Right lobe of liver (tissue), 4 donors: ENCODE data around the gene SLC1A3.

Source experiments
- CTCF ChIP-seq, 4 donors: fragments of 200-600 bp in 3 of 4; fragments of 450-650 bp in 1 of 4; IDR thresholded peaks; one replicate each; pipeline versions ENCODE4 v1.5.1 to v1.8.0; 2016 to 2022; ENCODE audit warnings: antibody characterized with exemption in 4 of 4, mild to moderate bottlenecking in 2 of 4
- POLR2A ChIP-seq: fragments of 450-650 bp; IDR thresholded peaks from one replicate; pipeline ENCODE4 v1.6.1; 2017; ENCODE audit warnings: antibody characterized with exemption, mild to moderate bottlenecking
- donor health status: DM: no; HTN: no; CAD: no.
- donor health status: DM: no; HTN: no; CAD: no.
- donor health status: DM: no; HTN: yes; CAD: no.

- TF ChIP-seq CTCF (IDR thresholded peaks at IDR 0.05) (peak; percentile 62 to 76 (median 72)), POLR2A (no peak)
These were observed 89.8 kb downstream of the SLC1A3 start for GRCh38 chr5:36696059-36696673.
